NB4 (cell line): Measurements from ENCODE around the gene RASSF3.

ENCODE experiments used
- MYC ChIP-seq: IDR thresholded peaks from 2 replicates; pipeline ENCODE4 v1.6.1; 2011; ENCODE audit warnings: low read depth, low read length
- POLR2A ChIP-seq: IDR thresholded peaks from 2 replicates; pipeline ENCODE4 v1.6.1; 2011; ENCODE audit warnings: mild to moderate bottlenecking; ENCODE audit not compliant: insufficient read length; ENCODE audit errors: extremely low read depth
- TF ChIP-seq, protein P1 (sequence below): IDR thresholded peaks from one replicate; pipeline ENCODE4 v1.5.1; 2012; ENCODE audit warnings: low read depth, low read length

DNA sequence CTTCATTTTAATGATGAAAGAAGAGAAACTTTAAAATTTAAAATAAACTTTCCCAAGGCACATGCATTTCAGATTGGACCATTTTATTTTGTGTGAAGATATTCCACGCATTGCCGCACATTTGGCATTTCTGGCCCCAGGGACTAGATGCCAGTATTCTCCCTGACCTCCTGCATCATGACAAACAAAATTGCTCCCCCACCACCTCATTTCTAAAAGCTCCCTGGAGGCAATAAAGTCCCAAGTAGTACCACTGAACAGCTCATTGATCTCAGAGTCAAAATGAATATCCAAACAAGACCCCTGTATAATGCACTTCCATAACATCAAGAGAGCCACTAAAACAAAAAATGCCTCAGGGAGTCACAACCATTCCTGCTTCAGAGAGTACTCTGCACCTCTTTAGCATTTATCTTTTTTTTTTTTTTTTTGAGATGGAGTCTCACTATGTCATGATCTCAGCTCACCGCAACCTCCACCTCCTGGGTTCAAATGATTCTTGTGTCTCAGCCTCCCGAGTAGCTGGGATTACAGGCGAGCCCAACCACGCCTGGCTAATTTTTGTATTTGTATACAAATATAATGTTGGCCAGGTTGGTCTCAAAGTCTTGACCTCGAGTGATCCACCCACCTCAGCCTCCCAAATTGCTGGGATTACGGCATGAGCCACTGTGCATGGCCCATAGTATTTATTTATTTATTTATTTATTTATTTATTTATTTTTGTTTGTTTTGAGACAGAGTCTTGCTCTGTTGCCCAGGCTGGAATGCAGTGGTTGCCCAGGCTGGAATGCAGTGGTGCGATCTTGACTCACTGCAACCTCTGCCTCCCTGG lies 48.8 kb upstream of the RASSF3 start:
- TF ChIP-seq, protein P1, sequence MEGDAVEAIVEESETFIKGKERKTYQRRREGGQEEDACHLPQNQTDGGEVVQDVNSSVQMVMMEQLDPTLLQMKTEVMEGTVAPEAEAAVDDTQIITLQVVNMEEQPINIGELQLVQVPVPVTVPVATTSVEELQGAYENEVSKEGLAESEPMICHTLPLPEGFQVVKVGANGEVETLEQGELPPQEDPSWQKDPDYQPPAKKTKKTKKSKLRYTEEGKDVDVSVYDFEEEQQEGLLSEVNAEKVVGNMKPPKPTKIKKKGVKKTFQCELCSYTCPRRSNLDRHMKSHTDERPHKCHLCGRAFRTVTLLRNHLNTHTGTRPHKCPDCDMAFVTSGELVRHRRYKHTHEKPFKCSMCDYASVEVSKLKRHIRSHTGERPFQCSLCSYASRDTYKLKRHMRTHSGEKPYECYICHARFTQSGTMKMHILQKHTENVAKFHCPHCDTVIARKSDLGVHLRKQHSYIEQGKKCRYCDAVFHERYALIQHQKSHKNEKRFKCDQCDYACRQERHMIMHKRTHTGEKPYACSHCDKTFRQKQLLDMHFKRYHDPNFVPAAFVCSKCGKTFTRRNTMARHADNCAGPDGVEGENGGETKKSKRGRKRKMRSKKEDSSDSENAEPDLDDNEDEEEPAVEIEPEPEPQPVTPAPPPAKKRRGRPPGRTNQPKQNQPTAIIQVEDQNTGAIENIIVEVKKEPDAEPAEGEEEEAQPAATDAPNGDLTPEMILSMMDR = no peak
- TF ChIP-seq POLR2A (no peak), MYC (no peak)
